ENCODE results near the gene CLDN10.

- TF ChIP-seq EZH2phosphoT487 (IDR thresholded peaks at IDR 0.05; ENCODE audit: low read depth, severe bottlenecking, unreplicated experiment) (no peak), CTCF (IDR thresholded peaks at IDR 0.05; ENCODE audit: poor library complexity) (no peak), EZH2 (IDR thresholded peaks at IDR 0.05; ENCODE audit: borderline replicate concordance) (no peak)
These were observed 48.9 kb upstream of the CLDN10 start for GRCh38 chr13:95503662-95504061.
